ENCODE data around the gene NDOR1. TPM values are rescaled to one million over a fixed set of nuclear protein-coding genes. Genes with fewer than 3 reads are reported as not detected.

Gene NDOR1
- total RNA-seq, 1 donor from 2014 or later, result 2.8 TPM

- DNase-seq, result no peak
Measured at GRCh38 chr9:137182836-137183235, 22.7 kb upstream of the NDOR1 start.

GRCh38 chr9:137183980-137184595 lies 21.4 kb upstream of the NDOR1 start:
- no peak for DNase-seq

GRCh38 chr9:137184881-137185660 lies 20.4 kb upstream of the NDOR1 start:
- no peak for DNase-seq

GRCh38 chr9:137185921-137186320 lies 19.6 kb upstream of the NDOR1 start:
- no peak for DNase-seq

DNA sequence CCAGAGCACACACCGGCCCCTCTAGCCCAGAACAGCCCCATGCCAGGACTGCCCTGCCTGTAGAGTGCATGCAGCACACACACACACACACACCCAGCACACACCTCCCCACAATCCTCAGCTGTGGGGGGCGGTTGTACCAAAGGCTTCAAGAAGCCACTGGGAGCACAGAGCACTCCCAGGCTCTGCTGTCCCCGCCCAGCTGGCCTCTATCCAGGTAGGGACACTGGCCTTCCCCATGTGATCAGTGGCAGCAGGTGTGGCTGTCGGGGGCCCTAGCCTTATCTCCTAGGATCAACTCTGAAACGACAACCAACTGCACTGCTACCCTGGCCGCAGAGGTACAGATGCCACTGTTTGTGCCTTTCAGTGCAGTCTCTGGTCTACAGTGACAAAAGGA lies 19.1 kb upstream of the NDOR1 start:
- DNase-seq, result no peak

DNA sequence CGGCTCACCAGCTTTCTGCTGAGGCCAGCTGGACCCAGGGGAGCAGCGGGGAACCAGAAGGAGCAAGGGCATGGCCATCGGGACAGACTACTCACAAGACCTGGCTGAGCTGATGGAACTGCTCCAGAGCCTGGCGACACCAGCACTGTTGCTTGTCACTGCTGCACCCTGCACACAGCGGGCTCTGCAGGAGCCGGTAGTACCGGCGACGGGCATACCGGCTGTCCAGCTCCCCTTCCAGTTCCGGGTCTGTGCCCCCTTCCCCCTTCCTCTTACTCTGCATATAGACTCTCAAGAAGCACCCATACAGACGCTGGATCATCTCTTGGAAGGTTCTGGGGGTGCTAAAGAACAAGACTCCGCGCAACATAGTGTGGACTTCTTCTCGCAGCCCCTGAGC lies 18.1 kb upstream of the NDOR1 start:
- no peak for DNase-seq

DNA sequence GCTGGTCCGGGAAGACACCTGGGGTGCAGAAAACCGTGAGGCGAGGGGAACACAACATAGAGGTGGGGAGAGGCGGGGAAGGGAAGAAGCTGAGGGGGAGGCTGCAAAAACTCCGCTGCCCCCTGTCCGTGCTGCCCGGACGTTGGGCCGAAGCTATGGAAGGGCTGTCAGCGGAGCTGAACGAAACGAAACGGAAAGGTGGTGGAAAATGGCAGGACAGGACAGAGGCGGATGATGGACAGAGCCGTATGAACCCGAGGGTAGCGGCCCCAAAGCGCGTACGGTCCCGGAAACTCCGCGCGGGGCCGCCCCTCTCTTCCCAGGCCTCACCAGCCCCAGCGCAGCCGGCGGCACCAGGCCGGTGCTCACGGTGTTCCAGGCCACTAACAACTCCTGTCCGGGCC lies 17.4 kb upstream of the NDOR1 start:
- no peak for DNase-seq

DNA sequence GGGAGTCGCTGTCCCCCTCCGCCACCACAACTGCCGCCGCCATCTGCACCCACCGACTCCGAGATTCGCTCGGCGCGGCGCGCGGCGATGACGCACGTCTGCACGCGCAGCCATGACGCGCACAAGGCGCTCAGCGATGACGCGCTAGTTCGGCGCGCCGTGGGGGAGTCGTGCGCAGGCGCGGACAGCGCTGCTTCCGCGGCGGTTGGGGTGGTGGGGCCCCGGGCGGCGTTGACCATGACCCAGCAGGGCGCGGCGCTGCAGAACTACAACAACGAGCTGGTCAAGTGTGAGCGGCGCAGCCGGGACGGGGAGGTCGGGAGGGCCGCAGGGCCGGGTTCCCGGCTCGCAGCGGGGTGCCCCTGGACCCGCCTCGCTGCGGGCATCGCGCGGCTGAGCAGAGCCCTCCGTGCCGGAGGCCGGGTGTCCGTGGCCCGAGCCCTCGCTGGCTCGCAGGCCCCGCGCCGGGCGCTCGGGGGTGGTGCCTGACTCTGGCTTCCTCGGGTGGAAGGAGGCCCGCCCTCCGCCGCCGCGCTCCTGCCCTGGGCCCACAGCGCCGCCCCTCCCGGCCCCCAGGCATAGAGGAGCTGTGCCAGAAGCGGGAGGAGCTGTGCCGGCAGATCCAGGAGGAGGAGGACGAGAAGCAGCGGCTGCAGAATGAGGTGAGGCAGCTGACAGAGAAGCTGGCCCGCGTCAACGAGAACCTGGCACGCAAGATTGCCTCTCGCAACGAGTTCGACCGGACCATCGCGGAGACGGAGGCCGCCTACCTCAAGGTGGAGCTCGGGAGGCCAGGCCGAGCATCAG lies 16.8 kb upstream of the NDOR1 start, which contains the start of the genes ANAPC2 and SSNA1:
Gene ANAPC2 (minus strand): TSS at position 71 of the 807 bp plus-strand sequence. CDS start 28 bp downstream, at position 43.
Gene SSNA1 (plus strand): TSS at position 187 of the 807 bp plus-strand sequence. CDS start 51 bp downstream, at position 238.
- DNase-seq, result peak; percentile 89

DNA sequence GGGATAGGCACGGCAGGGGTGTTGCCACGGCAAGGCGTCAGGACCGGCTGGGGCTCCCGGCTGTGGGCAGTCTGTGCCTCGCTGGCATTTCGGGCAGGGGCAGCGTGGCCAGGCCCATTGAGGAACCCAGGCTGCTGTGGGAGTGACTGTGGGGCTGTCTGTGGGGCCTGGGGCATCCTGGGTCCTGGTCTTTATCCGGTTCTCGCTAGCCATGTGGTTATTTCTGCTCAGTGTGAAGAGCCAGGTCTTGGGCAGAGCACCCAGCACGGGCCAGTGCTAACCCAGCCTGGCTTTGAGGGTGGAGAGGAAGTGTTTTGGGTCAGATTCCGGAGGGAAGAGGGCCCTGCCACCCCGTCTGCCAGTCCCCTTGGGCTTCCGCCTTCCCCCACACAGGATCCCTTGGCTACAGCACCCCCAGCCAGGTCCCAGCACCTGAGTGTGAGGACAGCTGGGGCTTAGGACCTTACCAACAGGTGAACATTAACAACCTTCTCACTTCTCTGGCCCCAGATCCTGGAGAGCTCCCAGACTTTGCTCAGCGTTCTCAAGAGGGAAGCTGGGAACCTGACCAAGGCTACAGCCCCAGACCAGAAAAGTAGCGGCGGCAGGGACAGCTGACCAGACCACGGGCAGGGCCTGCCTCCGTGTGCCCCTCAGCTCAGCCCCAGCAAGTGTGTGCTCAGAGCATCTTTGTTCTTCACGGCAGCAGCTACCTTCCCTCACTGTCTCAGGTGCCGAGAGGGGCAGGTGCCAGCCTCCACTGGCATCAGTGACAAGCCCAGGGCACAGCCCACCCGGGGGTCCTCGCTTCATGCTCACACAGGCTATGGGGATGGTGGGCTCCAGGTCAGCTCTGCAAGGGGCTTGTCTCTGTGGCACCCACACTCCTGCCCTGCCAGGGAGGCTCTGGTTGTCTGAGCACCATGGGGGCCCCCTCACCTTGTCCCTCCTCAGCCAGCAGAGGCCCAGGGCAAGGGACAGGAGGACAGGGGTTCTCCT lies 15.9 kb upstream of the NDOR1 start:
- no peak for DNase-seq

DNA sequence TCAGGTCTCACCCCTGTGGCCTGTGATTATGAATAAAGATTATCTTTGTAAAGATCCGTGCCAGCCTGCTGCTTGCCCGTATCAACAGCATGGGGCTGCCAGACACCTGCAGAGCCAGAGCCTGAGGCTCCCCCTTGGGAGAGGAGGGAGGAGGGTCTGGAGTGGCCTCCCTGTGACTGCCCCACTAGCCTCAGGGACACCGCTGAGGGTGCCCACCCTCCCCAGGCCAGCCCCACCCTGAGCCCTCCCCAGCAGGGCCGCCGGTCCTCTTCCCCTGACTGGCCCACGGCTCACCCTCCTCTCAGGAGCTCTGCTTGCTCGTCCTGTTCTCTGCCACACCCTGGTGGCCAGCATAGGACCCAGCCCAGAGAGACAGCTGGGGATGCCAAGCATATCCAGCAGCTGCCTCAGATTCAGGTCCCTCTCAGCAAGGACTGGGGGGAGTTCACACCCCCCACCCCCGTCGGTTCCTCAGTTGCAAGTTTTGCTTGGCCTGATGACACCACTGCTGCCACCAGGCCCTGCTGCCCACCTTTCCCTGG lies 15.1 kb upstream of the NDOR1 start:
- no peak for DNase-seq

- DNase-seq, result no peak
Measured at GRCh38 chr9:137191245-137191644, 14.3 kb upstream of the NDOR1 start.

DNA sequence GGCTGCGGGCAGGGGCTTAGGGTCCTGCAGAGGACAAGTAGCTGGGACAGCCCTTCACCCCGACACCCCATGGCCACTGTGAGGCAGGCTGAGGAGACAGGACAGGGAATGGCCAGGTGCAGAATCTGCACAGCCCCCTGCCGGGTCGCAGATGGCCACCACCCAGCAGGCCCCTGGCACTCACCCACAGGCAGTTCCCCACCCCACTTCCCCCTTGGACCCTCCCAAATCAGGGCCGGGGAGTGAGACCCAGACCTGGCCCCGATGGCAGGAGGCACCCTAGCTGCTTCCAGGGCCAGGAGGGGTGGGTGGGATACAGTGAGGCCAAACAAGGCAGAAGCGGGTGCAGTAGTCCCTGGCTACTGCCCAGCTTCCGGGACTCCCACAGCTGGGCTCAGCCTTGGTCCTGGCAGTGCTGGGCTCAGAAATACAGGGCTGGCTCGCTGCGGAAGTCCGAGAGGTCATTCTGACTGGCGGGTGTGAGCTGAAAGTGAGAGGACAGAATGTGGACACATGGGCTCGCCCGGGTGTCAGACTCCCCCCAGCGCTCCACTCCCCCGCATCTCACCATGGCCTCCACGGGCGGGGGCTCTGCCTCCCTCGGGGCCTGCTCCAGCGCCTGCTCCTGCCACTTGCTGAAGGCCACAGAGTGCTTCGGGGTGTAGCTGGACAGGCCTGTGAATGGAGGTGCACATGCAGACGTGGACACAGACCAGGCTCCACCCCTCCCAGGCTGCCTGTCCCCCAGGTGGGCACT lies 13.6 kb upstream of the NDOR1 start:
- peak; percentile 65 for DNase-seq

DNA sequence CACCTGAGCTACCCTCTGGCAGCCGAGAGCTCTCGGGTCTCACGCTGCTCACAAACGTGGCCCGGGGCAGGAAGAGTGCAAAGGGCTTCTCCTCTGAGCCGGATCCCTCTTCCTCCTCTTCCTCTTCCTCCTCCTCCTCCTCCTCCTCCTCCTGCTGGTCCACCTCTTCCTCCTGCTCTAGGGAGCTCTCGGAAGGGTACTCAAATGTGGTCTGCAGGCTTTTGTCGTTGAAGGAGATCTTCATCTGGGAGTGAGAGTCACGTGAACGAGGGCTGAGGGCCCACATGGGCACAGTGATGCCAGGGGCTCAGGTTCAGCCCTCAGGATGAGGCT lies 13.1 kb upstream of the NDOR1 start:
- DNase-seq, result no peak

- no peak for DNase-seq
Measured at GRCh38 chr9:137192859-137193258, 12.6 kb upstream of the NDOR1 start.

DNA sequence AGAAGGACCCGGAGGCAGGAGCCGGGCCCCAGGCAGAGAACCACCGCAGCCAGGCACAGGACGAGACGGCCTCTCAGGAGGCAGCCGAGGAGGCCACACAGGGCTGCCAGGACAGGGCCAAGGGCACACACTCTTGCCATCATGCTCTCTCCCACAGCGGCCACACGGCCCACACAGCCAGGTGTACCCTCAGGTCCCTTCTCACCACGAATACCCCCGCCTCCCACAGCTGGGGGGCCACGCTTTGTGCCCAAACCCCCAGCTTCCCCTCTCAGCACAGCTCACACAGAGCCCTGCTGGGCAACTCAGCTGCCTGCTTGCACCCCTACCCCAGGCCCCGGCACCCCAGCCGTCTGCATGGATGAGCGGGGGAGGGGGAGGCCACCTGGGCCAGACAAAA lies 11.7 kb upstream of the NDOR1 start:
- DNase-seq, result no peak

DNA sequence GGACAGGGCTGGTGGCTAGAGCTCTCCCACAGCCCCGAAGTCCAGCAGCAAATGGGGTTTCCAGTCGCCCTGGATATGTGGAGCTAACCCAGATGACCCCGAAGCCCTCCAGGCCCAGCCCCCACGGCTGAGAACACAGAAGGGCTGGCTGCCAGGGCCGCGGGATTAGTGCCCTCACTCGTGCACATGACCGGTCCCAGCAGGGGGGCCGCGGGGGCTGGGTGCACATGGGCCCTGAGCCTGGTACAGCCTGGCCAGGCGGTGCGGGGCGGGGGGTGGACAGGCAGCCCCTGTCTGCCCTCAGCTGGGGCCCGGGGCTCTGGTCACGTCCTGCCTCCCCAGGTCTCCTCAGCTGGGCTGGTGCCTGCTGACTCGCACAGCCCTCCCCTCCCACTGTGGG lies 11.1 kb upstream of the NDOR1 start:
- peak; percentile 77 for DNase-seq

GRCh38 chr9:137194909-137195308 lies 10.6 kb upstream of the NDOR1 start:
- no peak for DNase-seq

DNA sequence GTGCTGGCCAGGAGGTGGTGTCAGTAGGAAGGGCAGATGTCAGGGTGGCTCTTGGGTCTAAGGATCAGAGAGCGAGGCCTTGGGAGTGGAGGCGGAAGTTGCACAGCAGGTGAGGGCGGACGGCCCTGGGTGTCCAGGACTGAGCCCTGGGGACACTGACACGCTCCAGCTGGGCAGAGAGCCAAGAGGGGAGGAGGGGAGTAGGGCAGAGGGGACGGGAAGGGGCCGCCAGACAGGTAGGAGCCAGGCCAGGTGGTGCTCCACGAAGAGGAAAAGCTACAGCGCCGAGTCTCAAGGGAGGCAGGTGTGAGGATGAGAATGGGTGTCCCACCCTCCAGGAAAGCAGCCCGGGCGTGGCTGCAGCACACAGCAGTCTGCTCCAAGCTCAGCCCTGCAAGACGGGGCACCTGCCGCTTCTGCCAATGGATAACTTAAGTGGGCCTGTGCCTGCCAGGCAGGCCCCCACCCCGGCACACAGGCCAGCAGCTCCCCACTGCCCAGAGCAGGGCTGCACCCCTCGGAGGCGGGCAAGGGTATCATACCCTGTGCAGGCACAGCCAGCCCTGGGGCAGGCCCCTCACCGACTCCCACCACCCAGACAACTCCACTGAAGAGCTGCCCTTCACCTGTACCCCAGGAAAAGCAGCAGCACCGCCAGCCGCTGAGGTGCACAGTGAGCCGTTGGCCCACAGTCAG lies 9.8 kb upstream of the NDOR1 start:
- DNase-seq, result no peak

GRCh38 chr9:137198051-137198901 lies 7.2 kb upstream of the NDOR1 start:
- DNase-seq, result no peak
